SK-MEL-5 (cell line): Measurements from ENCODE around the gene CACNA1C. TPM values are rescaled to one million over a fixed set of nuclear protein-coding genes. Genes with fewer than 3 reads are reported as not detected.

Source experiments
- DNase-seq: peaks from one replicate; pipeline ENCODE4 v3.0.0-alpha.2; 2016; ENCODE audit warnings: low read depth, low spot score
- in situ Hi-C: cut with HindIII; loops from 2 replicates; pipeline ENCODE4 v1.10.0; 2016; ENCODE audit warnings: low sequenced_read_pairs, high pct_unique_total_duplicates, low pct_unique_long_range_greater_than_20kb
- total RNA-seq: library from RNA; depleted of rRNA; stranded (reverse); fragments of >200 nt; shearing (Covaris generic); gene quantifications from 2 replicates; pipeline ENCODE4 v1.2.3, GENCODE V29; 2014

Gene CACNA1C
- total RNA-seq, 1 experiment from 2014 or later: 0.05 TPM

DNA sequence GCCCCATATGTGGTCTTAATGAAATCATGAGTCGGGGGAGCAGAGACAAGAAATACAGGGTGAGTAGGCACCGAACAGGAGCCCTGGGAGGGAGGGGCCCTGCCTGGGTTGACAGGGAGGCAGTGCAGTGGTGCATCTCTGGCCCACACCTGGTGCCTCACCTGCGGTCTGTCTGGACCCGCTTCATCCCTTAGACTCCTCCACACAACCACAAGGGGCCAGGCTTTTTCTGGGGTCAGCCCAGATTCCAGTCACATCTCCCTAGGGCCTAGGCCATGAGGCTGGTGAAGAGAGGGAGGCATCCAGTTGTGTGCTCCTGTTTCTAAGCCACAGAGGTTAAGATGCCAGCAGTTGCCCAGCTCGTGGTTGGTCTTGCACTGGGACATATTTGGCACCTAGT is 398.7 kb downstream of the CACNA1C start:
- in situ Hi-C loops: no loop called here
- no peak for DNase-seq

DNA sequence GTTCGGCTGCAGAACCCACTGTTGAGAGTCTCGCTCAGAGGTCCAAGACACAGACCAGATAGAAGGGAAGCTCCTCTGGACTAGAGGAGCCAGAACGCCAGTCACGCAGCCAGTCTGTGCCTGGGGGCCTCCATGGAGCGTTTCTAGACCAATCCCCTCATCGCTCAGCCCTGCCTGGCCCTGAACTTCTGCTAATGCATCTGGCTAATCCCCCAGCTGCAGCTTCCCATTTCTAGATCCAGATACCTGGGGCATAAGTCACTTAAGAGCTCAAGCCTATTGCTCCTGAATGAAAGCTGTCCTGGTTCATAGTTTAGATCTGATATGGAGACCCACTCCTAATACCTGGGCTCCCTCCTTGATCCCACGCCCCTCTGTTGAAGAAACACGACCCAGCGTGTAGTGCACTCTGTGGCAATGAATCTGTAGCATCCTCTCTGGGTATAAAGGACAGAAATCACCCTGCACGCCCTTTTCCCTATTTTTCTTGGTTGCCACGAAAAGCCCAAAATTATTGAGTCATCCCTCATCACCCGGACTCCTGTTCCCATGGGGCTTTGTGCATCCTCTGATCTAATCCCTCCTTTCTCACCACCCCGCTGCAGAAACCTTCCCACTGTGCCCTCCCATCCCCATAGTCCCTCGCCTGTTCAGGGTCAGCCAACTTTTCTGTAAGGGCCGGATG is 400.4 kb downstream of the CACNA1C start:
- DNase-seq: no peak
- in situ Hi-C loops: no loop called here

DNA sequence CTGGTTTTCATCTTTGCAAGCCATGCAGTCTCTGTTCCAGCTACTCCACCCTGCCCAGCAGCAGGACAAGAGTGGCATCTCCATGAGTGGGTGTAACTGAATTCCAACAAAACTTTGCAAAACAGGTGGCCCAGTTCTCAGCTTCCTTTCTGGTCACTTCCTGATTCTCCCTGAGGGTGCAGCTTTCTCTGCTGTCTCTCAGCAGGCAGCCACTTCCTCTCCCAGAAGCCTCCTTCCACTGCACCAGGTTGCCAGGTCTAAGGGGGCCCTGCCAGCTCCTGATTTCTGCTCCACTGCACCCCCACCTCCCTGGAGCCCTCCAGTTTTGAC is 400.9 kb downstream of the CACNA1C start:
- no peak for DNase-seq
- in situ Hi-C loops: no loop called here

DNA sequence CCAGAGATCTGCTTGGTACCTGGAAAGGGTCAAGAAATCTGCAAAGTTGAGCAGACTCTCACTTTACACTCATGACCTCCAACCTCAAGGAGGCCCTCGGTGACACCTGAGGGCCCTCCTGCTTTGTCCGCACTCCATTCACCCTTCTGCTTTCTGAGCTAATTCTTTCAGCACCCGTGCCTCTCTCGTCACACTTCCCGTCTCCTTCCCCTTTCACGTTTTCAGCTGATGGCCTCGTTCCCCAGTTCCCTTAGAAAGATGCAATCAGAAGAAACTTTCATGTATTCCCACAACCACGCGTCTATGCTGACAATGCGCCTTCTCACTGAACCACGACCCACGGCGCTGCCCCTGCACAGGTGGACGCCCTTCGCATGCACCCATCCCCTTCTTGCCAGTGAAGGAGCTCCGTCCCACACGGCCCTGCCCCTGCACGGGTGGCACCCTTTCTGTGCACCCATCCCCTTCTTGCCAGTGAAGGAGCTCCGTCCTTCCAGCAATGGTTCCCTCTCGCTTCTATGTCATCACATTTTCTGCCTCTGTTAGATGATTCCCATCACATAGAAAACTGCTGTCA is 401.9 kb downstream of the CACNA1C start:
- in situ Hi-C loops: no loop called here
- no peak for DNase-seq

DNA sequence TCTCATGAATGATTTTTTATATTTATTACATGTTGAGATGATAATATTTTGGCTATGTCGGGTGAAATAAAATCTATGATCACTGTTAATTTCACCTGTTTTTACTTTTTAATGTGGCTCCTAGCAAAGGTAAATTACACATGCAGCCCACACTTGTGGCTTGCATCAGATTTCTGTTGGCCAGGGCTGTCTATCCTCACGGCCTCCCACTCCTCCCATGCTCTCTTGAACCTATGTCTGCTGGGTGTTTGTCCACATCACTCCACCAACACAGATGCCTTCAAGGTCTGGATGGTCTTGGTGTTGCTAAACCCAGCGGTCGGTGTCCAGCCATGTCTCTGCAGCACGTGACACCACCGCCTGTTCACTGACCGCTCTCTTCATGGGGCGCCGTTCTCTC is 402.6 kb downstream of the CACNA1C start:
- no peak for DNase-seq
- in situ Hi-C loops: no loop called here

DNA sequence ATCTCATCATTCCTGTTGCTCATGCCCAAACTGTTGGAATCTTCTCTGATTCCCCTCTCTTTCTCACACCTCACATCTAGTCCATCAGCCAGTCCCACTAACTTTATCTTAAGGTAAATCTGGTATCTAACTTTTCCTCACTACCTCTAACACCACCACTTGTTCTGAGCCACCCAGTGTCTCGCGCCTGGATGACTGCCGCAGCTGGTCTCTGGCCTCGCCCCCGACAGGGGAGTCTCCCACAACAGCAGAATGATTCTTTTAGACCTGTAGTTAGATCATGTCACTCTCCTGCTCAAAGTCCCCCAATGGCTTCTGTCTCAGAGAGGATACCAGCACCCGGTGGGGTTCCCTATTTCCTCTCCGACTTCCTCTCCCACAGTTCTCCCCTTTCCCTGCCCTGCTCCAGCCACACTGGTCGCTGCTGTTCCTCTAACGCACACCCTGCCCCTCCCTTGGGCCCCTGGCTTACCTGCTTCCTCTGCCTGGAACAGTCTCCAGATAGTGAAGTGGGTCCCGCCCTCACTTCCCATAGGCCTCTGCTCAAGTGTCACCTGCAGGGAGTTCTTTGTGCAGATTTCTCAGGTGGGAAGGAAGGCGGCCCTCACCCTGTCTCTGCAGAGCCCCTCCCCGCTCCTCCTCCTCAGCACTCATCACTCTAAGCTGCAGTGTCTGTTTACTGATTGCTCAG is 403.5 kb downstream of the CACNA1C start:
- DNase-seq: no peak
- in situ Hi-C loops: no loop called here

DNA sequence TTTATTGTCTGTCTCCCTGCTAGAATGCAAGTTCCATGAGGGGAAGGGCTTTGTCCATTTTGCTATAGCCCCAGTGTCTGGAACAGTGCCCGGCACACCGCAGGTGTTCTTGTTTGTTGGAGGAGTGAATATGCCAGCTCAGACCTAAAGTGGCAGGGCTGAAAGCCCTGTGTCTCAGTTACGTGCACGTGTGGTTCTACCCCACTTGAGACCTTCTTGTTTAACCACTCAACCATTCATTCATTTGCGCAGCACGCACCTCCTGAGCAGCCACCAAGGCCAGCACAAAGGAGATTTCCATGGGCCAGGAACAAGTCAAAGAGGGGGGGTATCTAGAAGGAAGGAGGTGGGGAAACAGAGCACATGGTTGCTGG is 404.0 kb downstream of the CACNA1C start:
- in situ Hi-C loops: no loop called here
- DNase-seq: no peak

DNA sequence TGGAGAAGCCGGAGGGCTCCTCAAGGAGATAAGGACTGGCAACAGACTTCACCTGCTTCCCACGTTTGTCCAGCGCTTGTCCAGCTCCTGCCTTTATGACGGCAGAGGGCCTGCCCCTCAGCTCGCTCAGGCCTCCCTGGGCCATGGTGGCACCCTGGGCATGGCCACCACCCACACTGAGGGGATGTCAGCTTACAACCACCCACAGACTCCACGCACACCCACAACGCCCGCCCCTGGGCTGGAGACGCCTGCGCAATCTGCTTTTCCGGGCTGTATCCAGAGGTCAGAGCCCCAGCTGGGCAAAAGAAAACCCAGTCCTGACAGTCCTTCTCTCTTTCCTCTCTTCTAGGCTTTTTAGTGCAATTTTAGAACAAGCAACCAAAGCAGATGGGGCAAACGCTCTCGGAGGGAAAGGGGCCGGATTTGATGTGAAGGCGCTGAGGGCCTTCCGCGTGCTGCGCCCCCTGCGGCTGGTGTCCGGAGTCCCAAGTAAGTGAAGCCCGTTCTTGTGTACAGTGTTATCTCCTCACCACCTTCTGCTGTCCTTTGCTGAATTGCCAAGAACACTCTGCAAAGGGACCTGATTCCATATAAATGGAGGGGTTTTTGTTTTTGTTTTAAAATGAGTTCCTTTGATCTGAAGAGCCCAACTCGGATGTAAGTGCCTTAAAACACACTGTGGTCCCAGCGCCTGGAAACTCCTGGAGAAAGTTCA is 404.6 kb downstream of the CACNA1C start:
- DNase-seq: no peak
- in situ Hi-C loops: no loop called here

DNA sequence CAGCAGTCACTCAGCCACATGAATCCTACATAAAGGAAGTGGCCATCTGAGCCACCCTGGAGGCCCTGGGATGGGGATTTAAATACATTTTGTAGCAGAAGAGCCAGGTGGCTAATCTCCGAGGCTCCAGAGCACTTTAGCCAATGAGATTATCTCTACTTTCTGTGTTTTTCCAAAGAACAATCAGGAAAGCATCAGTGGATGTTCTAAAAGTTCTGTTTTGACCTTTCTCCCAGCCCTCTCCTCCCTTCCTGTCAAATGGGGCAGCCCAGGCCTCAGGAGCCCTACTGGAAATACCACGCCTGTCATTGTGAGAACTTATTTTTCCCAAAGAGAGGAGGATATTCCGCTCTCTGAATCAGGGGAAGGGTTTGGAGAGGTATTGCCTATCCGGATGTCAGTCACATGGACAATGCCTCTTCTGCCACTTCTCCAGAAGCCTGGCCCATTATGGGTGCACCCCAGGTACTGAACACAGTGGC is 405.2 kb downstream of the CACNA1C start:
- no peak for DNase-seq
- in situ Hi-C loops: no loop called here

DNA sequence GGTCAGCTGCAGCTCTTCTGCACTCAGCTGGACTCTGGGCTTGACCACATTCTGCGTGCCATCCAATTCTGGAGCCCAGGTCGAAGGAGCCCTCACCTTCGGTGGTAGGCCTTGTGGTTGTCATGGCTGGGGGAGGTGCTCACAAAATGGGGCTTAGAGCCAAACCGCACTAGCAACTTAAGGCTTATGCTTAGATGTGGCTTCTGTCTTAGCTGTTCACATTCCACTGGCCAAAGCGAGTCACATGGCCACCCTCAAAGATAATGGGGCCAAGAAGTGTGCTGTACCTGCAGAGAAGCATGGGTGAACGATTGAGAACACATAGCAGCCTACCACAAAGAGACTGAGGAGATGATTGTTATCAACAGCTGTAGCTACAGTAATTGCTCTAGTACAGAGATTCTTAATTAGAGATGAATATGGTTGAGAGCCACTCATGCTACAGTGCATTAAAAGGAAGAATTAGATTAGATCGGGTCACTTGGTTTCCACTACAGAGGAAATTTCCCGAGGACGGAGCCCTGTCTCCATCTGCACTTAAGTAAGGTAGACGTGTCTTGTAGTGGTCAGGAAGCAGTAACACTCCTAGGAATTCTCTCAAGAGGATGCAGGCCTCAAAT is 407.4 kb downstream of the CACNA1C start:
- in situ Hi-C loops: no loop called here

DNA sequence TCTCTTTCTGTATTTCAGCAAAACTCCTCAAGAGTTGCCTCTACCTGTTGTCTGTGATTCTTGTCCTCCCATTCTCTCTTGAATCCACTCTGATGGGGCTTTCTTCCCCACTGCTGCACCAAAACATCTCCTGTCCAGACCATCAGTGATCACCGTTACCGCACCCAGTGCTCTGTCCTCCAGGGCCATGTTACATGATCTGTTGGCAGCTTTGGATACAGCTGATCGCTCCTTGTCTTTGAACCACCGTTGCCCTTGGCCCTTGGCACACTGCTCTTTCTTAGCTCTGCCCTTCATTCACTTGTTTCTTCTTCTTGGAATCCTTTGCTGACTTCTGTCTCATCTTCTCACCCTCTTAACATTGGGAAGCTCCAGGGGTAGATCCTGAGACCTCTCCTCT is 408.3 kb downstream of the CACNA1C start:
- DNase-seq: no peak
- in situ Hi-C loops: no loop called here

More for the DNA sequence above, 407.4 kb downstream of the CACNA1C start:
- no peak for DNase-seq

DNA sequence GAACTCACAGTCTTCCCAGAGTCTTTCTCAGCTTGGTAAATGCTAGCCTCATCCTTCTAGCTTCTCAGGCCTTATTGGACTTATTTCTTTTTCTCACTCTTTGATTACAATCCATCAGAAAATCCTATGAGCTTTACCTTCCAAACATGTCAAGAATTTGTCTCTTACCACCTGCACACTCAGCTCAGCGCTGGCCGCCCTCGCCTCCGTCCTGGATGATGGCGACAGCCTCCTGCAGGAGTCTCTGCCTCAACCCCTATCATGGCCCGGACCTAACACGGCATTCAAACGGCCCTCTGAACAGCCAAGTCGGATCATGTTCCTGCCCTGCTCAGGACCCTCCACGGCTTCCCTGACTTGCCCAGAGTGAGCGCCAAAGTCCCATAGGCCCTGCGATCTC is 408.9 kb downstream of the CACNA1C start:
- no peak for DNase-seq
- in situ Hi-C loops: no loop called here

DNA sequence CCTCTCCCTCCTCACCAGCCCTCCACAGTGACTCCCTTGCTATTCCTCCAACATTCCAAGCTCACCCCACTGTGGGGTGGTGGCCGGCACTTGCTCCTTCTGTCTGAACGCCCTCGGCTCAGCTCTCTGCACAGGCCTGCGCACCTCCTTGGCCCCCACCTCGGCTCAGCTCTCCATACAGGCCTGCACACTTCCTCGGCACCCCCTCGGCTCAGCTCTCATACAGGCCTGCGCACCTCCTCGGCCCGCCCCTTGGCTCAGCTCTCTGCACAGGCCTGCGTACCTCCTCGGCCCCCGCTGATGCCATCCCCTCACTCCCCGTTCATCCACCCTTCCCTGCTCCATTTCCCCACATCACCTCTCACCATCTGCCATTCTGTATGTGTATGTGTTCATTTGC is 409.3 kb downstream of the CACNA1C start:
- DNase-seq: no peak
- in situ Hi-C loops: no loop called here

DNA sequence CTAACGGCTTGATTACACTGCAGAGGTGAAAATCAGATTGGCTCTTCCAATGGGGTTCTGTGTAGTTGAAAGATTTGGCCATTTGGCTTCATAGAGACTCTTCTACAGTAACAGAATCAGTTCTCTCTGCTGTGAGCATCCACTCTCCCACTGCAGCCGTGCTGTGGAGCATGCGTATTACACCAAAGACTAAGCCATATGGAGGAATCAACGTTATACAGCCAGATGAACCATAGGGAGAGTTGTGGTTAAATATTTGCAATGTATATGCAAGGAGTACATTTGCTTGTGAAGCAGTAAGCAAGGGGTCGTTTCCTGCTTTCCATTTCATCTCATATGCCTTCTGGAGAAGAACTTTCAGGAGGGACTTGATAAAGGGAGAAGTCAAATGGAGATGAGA is 410.9 kb downstream of the CACNA1C start:
- in situ Hi-C loops: no loop called here

DNA sequence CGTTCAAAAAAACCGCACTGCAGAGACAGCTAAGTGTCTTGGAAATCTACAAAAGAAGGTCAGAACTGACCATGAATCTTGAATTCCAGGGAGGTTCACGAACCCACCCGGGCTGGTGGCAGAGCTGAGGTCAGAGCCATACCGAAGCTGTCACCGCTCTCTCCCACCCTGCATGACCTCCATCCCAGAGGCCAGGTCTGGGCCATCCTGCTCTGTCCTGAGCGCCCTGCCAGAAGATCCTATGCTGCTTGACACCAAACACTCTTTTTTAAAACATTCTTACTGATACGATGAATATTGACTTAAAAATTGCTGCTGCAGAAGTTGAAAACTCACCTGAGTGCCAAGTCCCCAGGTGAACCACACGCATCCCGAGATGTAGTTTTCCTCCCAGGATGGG is 412.9 kb downstream of the CACNA1C start:
- in situ Hi-C loops: no loop called here
- DNase-seq: no peak

More for the DNA sequence above, 410.9 kb downstream of the CACNA1C start:
- DNase-seq: no peak

DNA sequence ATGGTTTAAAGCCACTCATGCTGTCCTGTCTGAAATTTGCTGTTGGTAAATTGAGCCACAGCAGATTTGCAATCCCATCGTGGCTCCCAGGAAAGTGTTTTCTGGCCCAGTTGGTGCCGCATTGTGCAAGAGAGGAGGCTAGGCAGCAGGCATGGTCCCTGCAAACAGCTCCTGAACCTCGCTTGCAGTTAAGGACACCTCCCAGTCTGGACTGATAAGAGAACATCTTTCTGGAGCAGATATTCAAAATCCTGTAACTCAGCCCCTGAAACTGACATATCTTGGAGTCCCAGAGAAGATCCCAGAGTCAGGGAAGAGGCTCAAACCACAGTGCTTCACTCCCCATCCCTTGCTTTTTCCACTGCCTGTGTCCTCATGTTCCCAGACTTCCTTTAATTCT is 413.4 kb downstream of the CACNA1C start:
- in situ Hi-C loops: no loop called here
- DNase-seq: no peak

DNA sequence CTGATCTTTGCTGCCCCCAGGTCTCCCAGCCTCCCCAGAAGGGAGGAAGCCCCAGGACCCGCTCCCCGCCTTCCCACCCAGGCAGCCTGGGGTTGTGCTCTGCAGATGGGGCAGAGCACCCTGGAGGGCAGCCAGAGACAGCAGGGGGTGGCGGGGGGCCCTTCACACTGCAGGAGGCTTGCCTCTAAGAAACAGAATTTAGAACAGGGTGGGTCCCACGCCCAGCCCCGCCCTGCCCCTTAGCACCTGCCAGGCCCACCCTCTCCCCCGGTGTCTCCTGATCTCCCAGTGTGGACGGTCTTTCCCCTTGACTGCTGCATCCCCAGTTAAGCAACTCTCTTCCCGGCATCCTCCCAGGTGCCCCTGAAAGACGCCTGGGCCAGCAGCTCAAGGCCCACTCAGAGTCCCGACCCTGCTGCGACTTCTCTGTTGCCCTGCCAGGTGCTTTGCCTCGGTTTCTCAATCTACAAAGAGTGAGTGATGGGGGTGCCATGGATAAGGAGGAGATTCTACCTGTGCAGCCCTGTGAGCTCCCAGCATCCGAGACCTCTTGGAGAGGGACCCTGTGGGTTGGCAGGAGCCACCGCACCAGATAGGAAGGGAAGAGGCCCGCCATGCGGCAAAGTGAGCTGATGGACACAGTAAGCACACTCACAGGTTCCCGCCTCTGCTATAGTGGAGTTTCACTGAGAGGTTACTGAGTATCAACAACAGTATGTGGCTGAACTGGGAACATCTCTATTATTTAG is 414.8 kb downstream of the CACNA1C start:
- no peak for DNase-seq
- in situ Hi-C loops: no loop called here
